IPS DF 6.9 (cell line): ENCODE results near the gene DUSP3.

Experiments
- DNase-seq: peaks from one replicate; pipeline ENCODE4 v3.0.0-alpha.2; 2013; ENCODE audit warnings: low read depth, low spot score
- H3K27ac ChIP-seq: one replicate; pipeline ENCODE4 v1.5.1; 2013; ENCODE audit warnings: low read length, control low read depth
- H3K27me3 ChIP-seq: 2 replicates; pipeline ENCODE4 v1.6.1; 2013; ENCODE audit warnings: mild to moderate bottlenecking, low read length; ENCODE audit not compliant: control insufficient read depth, insufficient read depth
- H3K36me3 ChIP-seq: 2 replicates; pipeline ENCODE4 v1.6.1; 2013; ENCODE audit warnings: low read length; ENCODE audit not compliant: control insufficient read depth, insufficient read depth
- H3K4me1 ChIP-seq: 2 replicates; pipeline ENCODE4 v1.6.1; 2013; ENCODE audit warnings: low read length; ENCODE audit not compliant: control insufficient read depth, insufficient read depth
- H3K4me3 ChIP-seq: 2 replicates; pipeline ENCODE4 v1.5.1; 2013; ENCODE audit warnings: mild to moderate bottlenecking, low read length
- H3K9me3 ChIP-seq: 2 replicates; pipeline ENCODE4 v1.6.1; 2013; ENCODE audit warnings: low read length, inconsistent platforms; ENCODE audit not compliant: control insufficient read depth, insufficient read depth
- WGBS: extraction: QIAGEN DNeasy Blood & Tissue Kit; methylation state at CpG from one replicate; pipeline ENCODE4 v1.1.7; 2013; ENCODE audit warnings: mixed read lengths, missing lambda C conversion rate; ENCODE audit not compliant: insufficient read length, insufficient coverage; 5-methylcytosine and 5-hydroxymethylcytosine counted together

DUSP3 gene

GRCh38 chr17:43784628-43785101, 5.9 kb upstream of the DUSP3 start:
- WGBS: no CpG with 5 or more reads among the region's 5 CpGs
- peaks cover 2% of the 10 kb centered on the region; the same call in 1 of the 2 replicates for H3K4me1 ChIP-seq
- H3K9me3 ChIP-seq: no peaks in the 10 kb centered on the region
- no peaks in the 10 kb centered on the region for H3K27me3 ChIP-seq
- no peak overlapping the region for H3K4me3 ChIP-seq
- no peak for DNase-seq
- H3K36me3 ChIP-seq: no peaks in the 10 kb centered on the region
- H3K27ac ChIP-seq: no peak overlapping the region

GRCh38 chr17:43784068-43784467, 5.3 kb upstream of the DUSP3 start:
- H3K27me3 ChIP-seq: no peaks in the 10 kb centered on the region
- no peaks in the 10 kb centered on the region for H3K36me3 ChIP-seq
- no peak overlapping the region for H3K4me3 ChIP-seq
- no peak overlapping the region for H3K27ac ChIP-seq
- H3K4me1 ChIP-seq: peaks cover 4% of the 10 kb centered on the region; the same call in 1 of the 2 replicates
- no CpG with 5 or more reads among the region's 2 CpGs for WGBS
- no peaks in the 10 kb centered on the region for H3K9me3 ChIP-seq
- DNase-seq: no peak

- Histone ChIP-seq H3K27me3 (no peaks in the 10 kb centered on the region), H3K9me3 (no peaks in the 10 kb centered on the region), H3K27ac (no peak overlapping the region), H3K4me1 (peaks cover 4% of the 10 kb centered on the region; the same call in 1 of the 2 replicates), H3K4me3 (no peak overlapping the region), H3K36me3 (no peaks in the 10 kb centered on the region)
- WGBS: no CpG with 5 or more reads among the region's 15 CpGs
- DNase-seq: no peak
Observed at GRCh38 chr17:43782913-43783680, 4.3 kb upstream of the DUSP3 start.

- Histone ChIP-seq H3K4me3 (peak within 1 kb of the TSS; percentile 93; the same call in 1 of the 2 replicates), H3K9me3 (no peaks in the 10 kb centered on the region), H3K27me3 (no peaks in the 10 kb centered on the region), H3K36me3 (no peaks in the 10 kb centered on the region), H3K4me1 (peaks cover 4% of the 10 kb centered on the region; the same call in 1 of the 2 replicates), H3K27ac (no peak within 1 kb of the TSS)
- WGBS: no CpG with 5 or more reads among the region's 7 CpGs
- no peak for DNase-seq
Observed at GRCh38 chr17:43780135-43780534, 1.4 kb upstream of the DUSP3 start, which contains the start of gene CFAP97D1. Gene CFAP97D1, plus strand, starts transcription at chr17:43780435. Its CDS starts 28 bp downstream, at chr17:43780463.

GRCh38 chr17:43779145-43780125, 658 bp upstream of the DUSP3 start:
- no peak overlapping the region for H3K27ac ChIP-seq
- H3K4me3 ChIP-seq: peak overlapping the region; percentile 93; the same call in 1 of the 2 replicates
- H3K9me3 ChIP-seq: no peaks in the 10 kb centered on the region
- WGBS: no CpG with 5 or more reads among the region's 26 CpGs
- no peaks in the 10 kb centered on the region for H3K27me3 ChIP-seq
- no peak for DNase-seq
- peaks cover 4% of the 10 kb centered on the region; the same call in 1 of the 2 replicates for H3K4me1 ChIP-seq
- H3K36me3 ChIP-seq: no peaks in the 10 kb centered on the region

- H3K36me3 ChIP-seq: peaks cover 21% of the 10 kb centered on the region
- no peak for DNase-seq
- peaks cover 1% of the 10 kb centered on the region; the same call in 1 of the 2 replicates for H3K4me1 ChIP-seq
- H3K4me3 ChIP-seq: no peak overlapping the region
- WGBS: no CpG with 5 or more reads among the region's 16 CpGs
- no peaks in the 10 kb centered on the region for H3K27me3 ChIP-seq
- no peaks in the 10 kb centered on the region for H3K9me3 ChIP-seq
- H3K27ac ChIP-seq: no peak overlapping the region
Observed at GRCh38 chr17:43774304-43775250, 4.2 kb downstream of the DUSP3 start.

- Histone ChIP-seq H3K9me3 (no peaks in the 10 kb centered on the region), H3K4me3 (no peak overlapping the region), H3K27ac (no peak overlapping the region), H3K36me3 (peaks cover 24% of the 10 kb centered on the region), H3K4me1 (no peaks in the 10 kb centered on the region), H3K27me3 (no peaks in the 10 kb centered on the region)
- DNase-seq: no peak
- no CpG with 5 or more reads among the region's 10 CpGs for WGBS
Observed at GRCh38 chr17:43772877-43773648, 5.7 kb downstream of the DUSP3 start.

GRCh38 chr17:43771463-43771862, 7.3 kb downstream of the DUSP3 start:
- no CpG with 5 or more reads among the region's 9 CpGs for whole genome bisulfite sequencing
- DNase-seq: no peak
- Histone ChIP-seq H3K4me3 (no peak overlapping the region), H3K27me3 (no peaks in the 10 kb centered on the region), H3K27ac (no peak overlapping the region), H3K9me3 (no peaks in the 10 kb centered on the region), H3K36me3 (peaks cover 24% of the 10 kb centered on the region), H3K4me1 (no peaks in the 10 kb centered on the region)

GRCh38 chr17:43770957-43771356, 7.8 kb downstream of the DUSP3 start:
- WGBS: no CpG with 5 or more reads among the region's 2 CpGs
- H3K27me3 ChIP-seq: no peaks in the 10 kb centered on the region
- H3K4me3 ChIP-seq: no peak overlapping the region
- no peaks in the 10 kb centered on the region for H3K4me1 ChIP-seq
- no peak overlapping the region for H3K27ac ChIP-seq
- no peak for DNase-seq
- H3K9me3 ChIP-seq: no peaks in the 10 kb centered on the region
- H3K36me3 ChIP-seq: peaks cover 24% of the 10 kb centered on the region
